GM23338 (cell line): ENCODE results near the gene OR5L2. TPM values are rescaled to one million over a fixed set of nuclear protein-coding genes. Genes with fewer than 3 reads are reported as not detected.
"Not testable (repeated sequence)": the region's sequence is repeated elsewhere in the genome, so short reads cannot be mapped to it uniquely, and the experiment has no call there.

Experiments used
- ATAC-seq: fragments of 200-7000 bp; cut with Tn5 transposase; 3 replicates; pipeline ENCODE4 v1.9.1; 2020
- DNase-seq: peaks from one replicate; pipeline ENCODE4 v3.0.0-alpha.2; 2015; ENCODE audit warnings: low spot score
- H2AFZ ChIP-seq: fragments of 200-600 bp; sonication (generic); 2 replicates; pipeline ENCODE4 v1.8.0; 2016; ENCODE audit warnings: antibody characterized with exemption, mild to moderate bottlenecking, moderate library complexity
- H3F3A ChIP-seq: fragments of 200-600 bp; sonication (generic); replicated peaks from 2 replicates; pipeline ENCODE4 v1.8.0; 2017; ENCODE audit warnings: antibody characterized with exemption, mixed run types, low read depth
- H3K27ac ChIP-seq: fragments of 200-600 bp; sonication (generic); 2 replicates; pipeline ENCODE4 v1.6.1; 2016; ENCODE audit warnings: low read depth
- H3K27me3 ChIP-seq: fragments of 200-600 bp; sonication (generic); 2 replicates; pipeline ENCODE4 v1.8.0; 2016; ENCODE audit warnings: mild to moderate bottlenecking, mixed run types, moderate library complexity; ENCODE audit not compliant: insufficient read depth
- H3K36me3 ChIP-seq: fragments of 200-600 bp; sonication (generic); 2 replicates; pipeline ENCODE4 v1.8.0; 2016; ENCODE audit warnings: mild to moderate bottlenecking; ENCODE audit not compliant: insufficient read depth
- H3K4me1 ChIP-seq: fragments of 200-600 bp; sonication (generic); 2 replicates; pipeline ENCODE4 v1.8.0; 2016; ENCODE audit warnings: mild to moderate bottlenecking, moderate library complexity; ENCODE audit not compliant: insufficient read depth
- H3K4me2 ChIP-seq: fragments of 200-600 bp; sonication (generic); 2 replicates; pipeline ENCODE4 v1.7.1; 2017; ENCODE audit warnings: mixed run types
- H3K4me3 ChIP-seq: fragments of 200-600 bp; sonication (generic); 2 replicates; pipeline ENCODE4 v1.6.1; 2016; ENCODE audit warnings: mixed run types
- H3K79me2 ChIP-seq: fragments of 200-600 bp; sonication (generic); replicated peaks from 2 replicates; pipeline ENCODE4 v1.8.0; 2017; ENCODE audit warnings: mild to moderate bottlenecking; ENCODE audit not compliant: insufficient read depth
- H3K9me2 ChIP-seq: fragments of 200-600 bp; sonication (generic); 2 replicates; pipeline ENCODE4 v1.8.0; 2017; ENCODE audit not compliant: insufficient read depth
- H4K20me1 ChIP-seq: fragments of 200-600 bp; sonication (generic); replicated peaks from 2 replicates; pipeline ENCODE4 v1.8.0; 2017; ENCODE audit warnings: mild to moderate bottlenecking; ENCODE audit not compliant: insufficient read depth
- H3K27ac Mint-ChIP-seq: 2 replicates; pipeline ENCODE4 v1.8.0; 2020; ENCODE audit warnings: inconsistent platforms, mild to moderate bottlenecking, moderate library complexity, mixed read lengths
- H3K27me3 Mint-ChIP-seq: 3 replicates; pipeline ENCODE4 v1.8.0; 2022; ENCODE audit warnings: low read depth, mild to moderate bottlenecking, moderate library complexity, mixed read lengths, inconsistent platforms; ENCODE audit not compliant: insufficient read depth, poor library complexity
- H3K36me3 Mint-ChIP-seq: 3 replicates; pipeline ENCODE4 v1.8.0; 2021; ENCODE audit warnings: low read depth, mild to moderate bottlenecking, inconsistent platforms, moderate library complexity, mixed read lengths
- H3K4me1 Mint-ChIP-seq: 3 replicates; pipeline ENCODE4 v1.8.0; 2020; ENCODE audit warnings: mild to moderate bottlenecking, inconsistent platforms, mixed read lengths
- H3K4me3 Mint-ChIP-seq: 3 replicates; pipeline ENCODE4 v1.8.0; 2021; ENCODE audit warnings: moderate library complexity, mild to moderate bottlenecking, inconsistent platforms, mixed read lengths
- H3K9me3 Mint-ChIP-seq: 3 replicates; pipeline ENCODE4 v1.8.0; 2020; ENCODE audit warnings: moderate library complexity, mild to moderate bottlenecking, inconsistent platforms, mixed read lengths
- polyA plus RNA-seq: library from polyadenylated mRNA; unstranded; fragments of >200 nt; fragmentation: Nextera tagmentation; extraction: Ambion mirVana; gene quantifications from 2 replicates; pipeline ENCODE4 v1.2.1, GENCODE V29; 2016
- small RNA-seq: library from RNA; depleted of rRNA; stranded (forward); fragments of <200 nt; gene quantifications from one replicate; pipeline ENCODE3, GENCODE V24; 2014; ENCODE audit warnings: low replicate concordance
- total RNA-seq: library from RNA; depleted of rRNA; stranded (reverse); fragments of >200 nt; shearing (Covaris generic); gene quantifications from 2 replicates; pipeline ENCODE4 v1.2.3, GENCODE V29; 2014; rRNA removed
- TF ChIP-seq, protein P1 (sequence below): IDR thresholded peaks from one replicate; pipeline ENCODE4 v1.6.1; 2018; ENCODE audit warnings: antibody characterized with exemption; ENCODE audit not compliant: unreplicated experiment

Gene OR5L2
- total and polyA plus RNA-seq, 2 experiments from 2014 or later = not detected

- H3K9me3 Mint-ChIP-seq = peaks cover 87% of the 10 kb centered on the region
- H3K27ac Mint-ChIP-seq = not testable (repeated sequence)
Measured at GRCh38 chr11:55872731-55873130, 45.7 kb downstream of the OR5L2 start.

DNA sequence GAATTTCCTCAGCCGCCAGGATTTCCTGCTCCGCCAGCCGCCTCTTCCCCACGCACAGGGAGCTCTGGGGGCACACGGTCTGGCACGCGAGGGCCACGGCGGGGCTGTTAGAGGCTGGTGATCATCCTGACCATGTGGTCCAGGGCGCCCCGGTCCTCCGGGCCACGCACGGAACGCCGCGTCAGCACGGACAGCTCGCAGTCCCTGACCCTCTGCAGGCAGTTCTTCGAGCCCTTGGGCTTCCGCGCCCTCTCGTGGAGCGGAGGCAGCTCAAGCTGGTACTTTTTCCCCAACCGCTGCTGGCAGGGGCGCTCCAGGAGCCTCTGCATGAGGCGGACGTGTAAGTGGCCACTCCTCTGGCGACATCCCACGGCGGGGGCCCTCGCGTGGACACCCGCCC, 46.1 kb downstream of the OR5L2 start:
- H2AFZ ChIP-seq, H3K27me3 ChIP-seq, H3K4me3 ChIP-seq, DNase-seq, H3K27ac Mint-ChIP-seq, ATAC-seq, H3K27ac ChIP-seq, H3K4me2 ChIP-seq, H4K20me1 ChIP-seq, H3F3A ChIP-seq, H3K4me1 Mint-ChIP-seq, H3K4me1 ChIP-seq, H3K4me3 Mint-ChIP-seq, H3K27me3 Mint-ChIP-seq, H3K36me3 ChIP-seq, H3K79me2 ChIP-seq, H3K9me2 ChIP-seq: not testable (repeated sequence)
- Mint-ChIP-seq H3K9me3 (peaks cover 87% of the 10 kb centered on the region), H3K36me3 (peaks cover 15% of the 10 kb centered on the region)

More at GRCh38 chr11:55872731-55873130, 45.7 kb downstream of the OR5L2 start:
- not testable (repeated sequence) for H3K4me2 ChIP-seq, H2AFZ ChIP-seq, H3K9me2 ChIP-seq, H3K36me3 ChIP-seq, H3K27me3 Mint-ChIP-seq, H3K79me2 ChIP-seq, H3K4me1 Mint-ChIP-seq, ATAC-seq, H3K4me3 Mint-ChIP-seq, H3K4me1 ChIP-seq, H4K20me1 ChIP-seq, H3K27me3 ChIP-seq, H3K4me3 ChIP-seq, H3F3A ChIP-seq, H3K27ac ChIP-seq
- H3K36me3 Mint-ChIP-seq = peaks cover 15% of the 10 kb centered on the region
- DNase-seq = peak; percentile 11
- TF ChIP-seq, protein P1, sequence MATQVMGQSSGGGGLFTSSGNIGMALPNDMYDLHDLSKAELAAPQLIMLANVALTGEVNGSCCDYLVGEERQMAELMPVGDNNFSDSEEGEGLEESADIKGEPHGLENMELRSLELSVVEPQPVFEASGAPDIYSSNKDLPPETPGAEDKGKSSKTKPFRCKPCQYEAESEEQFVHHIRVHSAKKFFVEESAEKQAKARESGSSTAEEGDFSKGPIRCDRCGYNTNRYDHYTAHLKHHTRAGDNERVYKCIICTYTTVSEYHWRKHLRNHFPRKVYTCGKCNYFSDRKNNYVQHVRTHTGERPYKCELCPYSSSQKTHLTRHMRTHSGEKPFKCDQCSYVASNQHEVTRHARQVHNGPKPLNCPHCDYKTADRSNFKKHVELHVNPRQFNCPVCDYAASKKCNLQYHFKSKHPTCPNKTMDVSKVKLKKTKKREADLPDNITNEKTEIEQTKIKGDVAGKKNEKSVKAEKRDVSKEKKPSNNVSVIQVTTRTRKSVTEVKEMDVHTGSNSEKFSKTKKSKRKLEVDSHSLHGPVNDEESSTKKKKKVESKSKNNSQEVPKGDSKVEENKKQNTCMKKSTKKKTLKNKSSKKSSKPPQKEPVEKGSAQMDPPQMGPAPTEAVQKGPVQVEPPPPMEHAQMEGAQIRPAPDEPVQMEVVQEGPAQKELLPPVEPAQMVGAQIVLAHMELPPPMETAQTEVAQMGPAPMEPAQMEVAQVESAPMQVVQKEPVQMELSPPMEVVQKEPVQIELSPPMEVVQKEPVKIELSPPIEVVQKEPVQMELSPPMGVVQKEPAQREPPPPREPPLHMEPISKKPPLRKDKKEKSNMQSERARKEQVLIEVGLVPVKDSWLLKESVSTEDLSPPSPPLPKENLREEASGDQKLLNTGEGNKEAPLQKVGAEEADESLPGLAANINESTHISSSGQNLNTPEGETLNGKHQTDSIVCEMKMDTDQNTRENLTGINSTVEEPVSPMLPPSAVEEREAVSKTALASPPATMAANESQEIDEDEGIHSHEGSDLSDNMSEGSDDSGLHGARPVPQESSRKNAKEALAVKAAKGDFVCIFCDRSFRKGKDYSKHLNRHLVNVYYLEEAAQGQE = peak; percentile 58

Small RNA genes lying within 50 kb of the gene (small RNA-seq; reads per million reads assigned to genes)
- not detected for gene AC036111.3

Other genes with a start within 250 kb of the OR5L2 start
- not detected in 2 replicates for gene OR4C11, start 219.6 kb upstream of the OR5L2 start, total RNA-seq
- gene OR4C11, start 219.6 kb upstream of the OR5L2 start, polyA plus RNA-seq = not detected in 2 replicates
- gene OR4P4, start 192.1 kb upstream of the OR5L2 start, total RNA-seq = not detected in 2 replicates
- not detected in 2 replicates for gene OR4P4, start 192.1 kb upstream of the OR5L2 start, polyA plus RNA-seq
- not detected in 2 replicates for gene OR4S2, start 178.9 kb upstream of the OR5L2 start, total RNA-seq
- not detected in 2 replicates for gene OR4S2, start 178.9 kb upstream of the OR5L2 start, polyA plus RNA-seq
- gene OR4C6, start 165.0 kb upstream of the OR5L2 start, total RNA-seq = not detected in 2 replicates
- not detected in 2 replicates for gene OR4C6, start 165.0 kb upstream of the OR5L2 start, polyA plus RNA-seq
- not detected in 2 replicates for gene OR5D13, start 53.8 kb upstream of the OR5L2 start, total RNA-seq
- gene OR5D13, start 53.8 kb upstream of the OR5L2 start, polyA plus RNA-seq = not detected in 2 replicates
- not detected in 2 replicates for gene OR5D14, start 31.7 kb upstream of the OR5L2 start, total RNA-seq
- gene OR5D14, start 31.7 kb upstream of the OR5L2 start, polyA plus RNA-seq = not detected in 2 replicates
- not detected in 2 replicates for gene OR5L1, start 15.9 kb upstream of the OR5L2 start, total RNA-seq
- not detected in 2 replicates for gene OR5L1, start 15.9 kb upstream of the OR5L2 start, polyA plus RNA-seq
- gene OR5D18, start 7.6 kb upstream of the OR5L2 start, total RNA-seq = not detected in 2 replicates
- gene OR5D18, start 7.6 kb upstream of the OR5L2 start, polyA plus RNA-seq = not detected in 2 replicates
- not detected in 2 replicates for gene OR5D16, start 11.5 kb downstream of the OR5L2 start, total RNA-seq
- gene OR5D16, start 11.5 kb downstream of the OR5L2 start, polyA plus RNA-seq = not detected in 2 replicates
- gene TRIM51, start 56.1 kb downstream of the OR5L2 start, total RNA-seq = not detected in 2 replicates
- gene TRIM51, start 56.1 kb downstream of the OR5L2 start, polyA plus RNA-seq = 0.14 and 0.21 TPM in 2 replicates
- gene OR5W2, start 87.4 kb downstream of the OR5L2 start, total RNA-seq = not detected in 2 replicates
- not detected in 2 replicates for gene OR5W2, start 87.4 kb downstream of the OR5L2 start, polyA plus RNA-seq
- gene OR5I1, start 109.2 kb downstream of the OR5L2 start, total RNA-seq = not detected in 2 replicates
- not detected in 2 replicates for gene OR5I1, start 109.2 kb downstream of the OR5L2 start, polyA plus RNA-seq
- gene OR10AG1, start 142.7 kb downstream of the OR5L2 start, total RNA-seq = 0.10 and 0.58 TPM in 2 replicates
- 0.06 TPM in 1 of 2 replicates, not detected in the other for gene OR10AG1, start 142.7 kb downstream of the OR5L2 start, polyA plus RNA-seq
- gene OR5F1, start 167.4 kb downstream of the OR5L2 start, total RNA-seq = not detected in 2 replicates
- not detected in 2 replicates for gene OR5F1, start 167.4 kb downstream of the OR5L2 start, polyA plus RNA-seq
- not detected in 2 replicates for gene OR5AS1, start 200.4 kb downstream of the OR5L2 start, total RNA-seq
- gene OR5AS1, start 200.4 kb downstream of the OR5L2 start, polyA plus RNA-seq = not detected in 2 replicates